CD14-positive monocyte (primary cell): ENCODE measurements around the gene VAV2. TPM values are rescaled to one million over a fixed set of nuclear protein-coding genes. Genes with fewer than 3 reads are reported as not detected.

Experiments used
- DNase-seq, 3 donors: peaks; one replicate each; pipeline ENCODE4 v3.0.0-alpha.2; 2011 to 2022
- H2AFZ ChIP-seq: 2 replicates; pipeline ENCODE4 v1.6.0; 2012; ENCODE audit warnings: mild to moderate bottlenecking, low read depth, low read length, inconsistent platforms; ENCODE audit not compliant: insufficient read depth, poor library complexity, severe bottlenecking
- H3K27ac ChIP-seq, 2 donors: 1 replicate in 1 of 2; 2 replicates in 1 of 2; pipeline ENCODE4 v1.5.1; 2012 to 2013; ENCODE audit warnings: low read length in 2 of 2, control low read depth in 1 of 2, inconsistent platforms in 1 of 2, low read depth in 1 of 2, mild to moderate bottlenecking in 1 of 2
- H3K27me3 ChIP-seq, 2 donors: one replicate each; pipeline versions ENCODE4 v1.6.0 to v1.6.1; 2011 to 2013; ENCODE audit warnings: low read length in 2 of 2; ENCODE audit not compliant: control insufficient read depth in 2 of 2, insufficient read depth in 2 of 2
- H3K36me3 ChIP-seq, 2 donors: replicated peaks in 1 of 2; 1 replicate in 1 of 2; 2 replicates in 1 of 2; pipeline versions ENCODE4 v1.5.1 to v1.6.1; 2012 to 2013; ENCODE audit warnings: low read length in 2 of 2, control low read depth in 1 of 2, inconsistent platforms in 1 of 2, mild to moderate bottlenecking in 1 of 2; ENCODE audit not compliant: insufficient read depth in 2 of 2, control insufficient read depth in 1 of 2
- H3K4me1 ChIP-seq, 2 donors: 1 replicate in 1 of 2; 2 replicates in 1 of 2; pipeline versions ENCODE4 v1.5.1 to v1.6.1; 2012 to 2013; ENCODE audit warnings: low read length in 2 of 2, control low read depth in 1 of 2, inconsistent platforms in 1 of 2, mild to moderate bottlenecking in 1 of 2, moderate library complexity in 1 of 2; ENCODE audit not compliant: insufficient read depth in 2 of 2, control insufficient read depth in 1 of 2
- H3K4me2 ChIP-seq: replicated peaks from 2 replicates; pipeline ENCODE3; 2012; ENCODE audit warnings: low read length, moderate library complexity, mild to moderate bottlenecking; ENCODE audit not compliant: poor library complexity, severe bottlenecking; ENCODE audit errors: extremely low read depth
- H3K4me3 ChIP-seq, 3 experiments: fragments of 200-600 bp in 1 of 3; sonication (generic) in 1 of 3; replicated peaks in 1 of 3; 1 replicate in 2 of 3; 2 replicates in 1 of 3; pipeline ENCODE4 v1.5.1; 2011 to 2013; ENCODE audit warnings: low read length in 3 of 3, mild to moderate bottlenecking in 3 of 3, control low read depth in 2 of 3, low read depth in 2 of 3, inconsistent platforms in 1 of 3, moderate library complexity in 1 of 3
- H3K79me2 ChIP-seq: 2 replicates; pipeline ENCODE4 v1.6.0; 2012; ENCODE audit warnings: mild to moderate bottlenecking, control low read depth, inconsistent platforms, low read length, moderate library complexity; ENCODE audit not compliant: insufficient read depth
- H3K9ac ChIP-seq: 2 replicates; pipeline ENCODE4 v1.6.0; 2017; ENCODE audit warnings: low read length, mild to moderate bottlenecking; ENCODE audit not compliant: insufficient read depth, poor library complexity, severe bottlenecking
- H3K9me3 ChIP-seq, 2 donors: replicated peaks in 1 of 2; 1 replicate in 1 of 2; 2 replicates in 1 of 2; pipeline versions ENCODE4 v1.5.1 to v1.6.1; 2012 to 2013; ENCODE audit warnings: low read length in 2 of 2, control low read depth in 1 of 2; ENCODE audit not compliant: control insufficient read depth in 1 of 2, insufficient read depth in 1 of 2
- H4K20me1 ChIP-seq: 2 replicates; pipeline ENCODE4 v1.6.0; 2012; ENCODE audit warnings: mild to moderate bottlenecking, low read length, control low read depth, moderate library complexity; ENCODE audit not compliant: insufficient read depth
- H3K27ac Mint-ChIP-seq, 7 donors: one replicate each; pipeline ENCODE4 v1.8.0; 2020; ENCODE audit warnings: mild to moderate bottlenecking in 7 of 7, mixed read lengths in 7 of 7, moderate library complexity in 6 of 7, inconsistent platforms in 2 of 7
- H3K27me3 Mint-ChIP-seq, 3 donors: one replicate each; pipeline ENCODE4 v1.8.0; 2021 to 2022; ENCODE audit warnings: low read depth in 3 of 3, mild to moderate bottlenecking in 3 of 3, mixed read lengths in 3 of 3, moderate library complexity in 3 of 3, inconsistent platforms in 1 of 3
- H3K36me3 Mint-ChIP-seq, 2 donors: one replicate each; pipeline ENCODE4 v1.8.0; 2020; ENCODE audit warnings: mixed read lengths in 2 of 2, inconsistent platforms in 1 of 2, mild to moderate bottlenecking in 1 of 2
- H3K4me1 Mint-ChIP-seq: one replicate; pipeline ENCODE4 v1.8.0; 2020; ENCODE audit warnings: mild to moderate bottlenecking, mixed read lengths
- H3K4me3 Mint-ChIP-seq, 2 donors: one replicate each; pipeline ENCODE4 v1.8.0; 2020; ENCODE audit warnings: mild to moderate bottlenecking in 2 of 2, mixed read lengths in 2 of 2, moderate library complexity in 1 of 2
- H3K9me3 Mint-ChIP-seq, 7 donors: one replicate each; pipeline ENCODE4 v1.8.0; 2020 to 2022; ENCODE audit warnings: mixed read lengths in 7 of 7, mild to moderate bottlenecking in 6 of 7, moderate library complexity in 6 of 7, inconsistent platforms in 2 of 7
- CTCF ChIP-seq: fragments of 200-600 bp; IDR thresholded peaks from one replicate; pipeline ENCODE4 v1.8.0; 2022; ENCODE audit warnings: antibody characterized with exemption, mild to moderate bottlenecking
- WGBS: methylation state at CpG from one replicate; pipeline ENCODE4 v1.1.5; 2013; ENCODE audit warnings: missing lambda C conversion rate; ENCODE audit not compliant: insufficient coverage; 5-methylcytosine and 5-hydroxymethylcytosine counted together
- intact Hi-C, 2 donors: fragments of 100-400 bp; cut with micrococcal nuclease; formaldehyde crosslinking; loops; one replicate each; pipeline versions ENCODE4 v1.15.0 to v1.15.1; 2023
- polyA plus RNA-seq, 3 donors: library from polyadenylated mRNA; depleted of rRNA in 1 of 3; unstranded in 2 of 3; stranded (reverse) in 1 of 3; fragments of 300-500 nt in 2 of 3; fragments of >200 nt in 1 of 3; fragmentation: Illumina TruSeq in 2 of 3; gene quantifications; 1 replicate in 2 of 3; 2 replicates in 1 of 3; pipeline ENCODE4 v1.2.3, GENCODE V29; 2012 to 2021

The VAV2 gene
- polyA plus RNA-seq, 3 donors = 2.3 to 13.6 (median 2.3) TPM

DNA sequence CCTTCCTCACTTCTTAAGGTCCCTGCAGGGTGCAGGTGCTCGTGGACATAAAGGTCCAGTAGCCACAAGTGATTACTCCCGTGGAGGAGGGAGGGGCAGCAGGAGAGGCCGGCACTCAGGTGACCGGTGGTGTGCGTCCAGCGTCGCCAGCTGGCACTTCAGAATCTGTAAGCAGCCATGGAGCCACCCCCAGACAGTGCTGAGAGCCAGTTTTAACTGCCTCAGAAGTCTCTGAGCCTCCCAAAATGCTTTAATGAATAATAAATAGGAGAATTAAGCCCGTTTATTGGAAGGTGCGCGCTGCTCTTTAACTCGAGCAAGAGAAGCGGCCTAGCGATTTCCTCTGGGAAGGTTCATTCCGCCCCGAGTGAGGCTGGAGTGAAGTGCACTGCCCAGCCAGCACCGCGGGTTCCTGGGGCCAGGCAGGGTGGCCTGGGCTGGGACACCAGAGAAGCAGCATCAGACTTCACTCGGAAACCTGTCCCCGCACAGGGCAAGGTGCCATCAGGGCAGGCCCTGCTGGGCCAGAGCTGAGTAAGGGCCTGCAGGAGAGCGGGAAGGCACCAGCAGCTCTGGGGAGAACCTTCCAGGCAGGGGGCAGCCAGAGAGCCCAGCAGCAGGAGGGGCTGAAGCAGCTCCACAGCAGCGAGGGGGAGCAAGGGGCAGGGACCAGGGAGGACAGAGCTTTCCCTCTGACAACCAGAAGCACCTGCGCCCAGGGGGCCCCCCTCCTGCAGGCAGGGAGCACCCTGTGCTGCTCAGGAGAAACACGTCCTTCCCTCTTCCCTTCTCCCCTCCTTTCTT is 61.2 kb downstream of the VAV2 start:
- peaks cover 23 to 30% of the 10 kb centered on the region in 2 donors for H3K36me3 Mint-ChIP-seq
- H3K27ac Mint-ChIP-seq = peak overlapping the region in 1 of 7 donors; percentile 54
- no peak overlapping the region for H3K9ac ChIP-seq
- H3K27me3 Mint-ChIP-seq = peaks cover 0 to 2% (median 2%) of the 10 kb centered on the region in 3 donors
- H3K27ac ChIP-seq = no peak overlapping the region
- H3K4me3 ChIP-seq = no peak overlapping the region
- DNase-seq = no peak
- TF ChIP-seq CTCF = no peak
- H3K9me3 ChIP-seq = no peaks in the 10 kb centered on the region
- WGBS = 89% methylated on average over 22 of the region's 23 CpGs
- H2AFZ ChIP-seq = no peak overlapping the region
- H3K4me3 Mint-ChIP-seq = no peak overlapping the region
- H3K4me1 ChIP-seq = no peaks in the 10 kb centered on the region
- intact Hi-C loops = no loop called here
- no peaks in the 10 kb centered on the region for H3K27me3 ChIP-seq
- H3K4me1 Mint-ChIP-seq = no peaks in the 10 kb centered on the region
- peaks cover 84% of the 10 kb centered on the region for H4K20me1 ChIP-seq
- no peaks in the 10 kb centered on the region for H3K79me2 ChIP-seq
- H3K4me2 ChIP-seq = no peak overlapping the region
- H3K9me3 Mint-ChIP-seq = peaks cover 0 to 8% (median 2%) of the 10 kb centered on the region in 7 donors
- no peaks in the 10 kb centered on the region for H3K36me3 ChIP-seq

DNA sequence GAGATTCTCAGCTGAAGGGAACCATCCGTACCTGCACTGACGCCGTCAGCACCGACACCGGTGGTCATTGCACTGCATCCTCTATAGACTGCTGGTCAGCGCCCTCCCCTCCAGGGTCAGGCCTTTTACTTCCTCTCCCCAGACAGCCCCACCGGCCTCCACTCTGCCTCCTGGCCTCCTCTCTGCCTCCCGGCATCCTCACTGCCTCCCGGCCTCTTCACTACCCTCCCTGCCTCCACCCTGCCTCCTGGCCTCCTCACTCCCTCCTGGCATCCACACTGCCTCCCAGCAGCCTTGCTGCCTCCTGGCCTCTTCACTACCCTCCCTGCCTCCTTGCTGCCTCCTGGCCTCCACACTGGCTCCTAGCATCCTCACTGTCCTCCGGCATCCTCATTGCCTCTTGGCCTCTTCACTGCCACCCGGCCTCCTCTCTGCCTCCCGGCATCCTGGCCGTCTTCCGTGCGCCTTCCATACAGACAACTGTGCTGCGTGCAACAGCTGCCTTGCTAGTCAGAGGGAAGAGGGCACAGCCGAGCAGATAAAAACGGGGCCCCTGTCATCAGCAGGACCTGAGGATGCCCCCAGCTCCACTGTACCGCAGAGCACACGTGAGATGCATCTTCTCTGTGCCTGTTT is 62.0 kb downstream of the VAV2 start:
- peak overlapping the region in 2 of 7 donors; percentile 36 to 72 for H3K27ac Mint-ChIP-seq

More for the DNA sequence above, 62.0 kb downstream of the VAV2 start:
- no peaks in the 10 kb centered on the region for H3K9me3 ChIP-seq
- no peak overlapping the region for H3K27ac ChIP-seq
- Mint-ChIP-seq H3K4me3 (no peak overlapping the region), H3K36me3 (peaks cover 23 to 30% of the 10 kb centered on the region in 2 donors), H3K9me3 (peaks cover 0 to 8% (median 2%) of the 10 kb centered on the region in 7 donors), H3K4me1 (no peaks in the 10 kb centered on the region), H3K27me3 (peaks cover 0 to 2% (median 2%) of the 10 kb centered on the region in 3 donors)
- H3K36me3 ChIP-seq = no peaks in the 10 kb centered on the region
- TF ChIP-seq CTCF = no peak
- peaks cover 83% of the 10 kb centered on the region for H4K20me1 ChIP-seq
- no peaks in the 10 kb centered on the region for H3K4me1 ChIP-seq
- WGBS = 75% methylated on average over 14 of the region's 20 CpGs
- H3K79me2 ChIP-seq = no peaks in the 10 kb centered on the region
- no peak overlapping the region for H2AFZ ChIP-seq
- no peak overlapping the region for H3K9ac ChIP-seq
- no peak overlapping the region for H3K4me2 ChIP-seq
- no peak overlapping the region for H3K4me3 ChIP-seq
- no peak for DNase-seq
- intact Hi-C loops = no loop called here
- H3K27me3 ChIP-seq = no peaks in the 10 kb centered on the region
